Retinal pigment epithelial cell (primary cell): Measurements from ENCODE around the gene SERPINB7.

ENCODE experiments used
- DNase-seq: peaks from one replicate; pipeline ENCODE4 v3.0.0-alpha.2; 2010; ENCODE audit warnings: low read depth
- H3K4me3 ChIP-seq: 2 replicates; pipeline ENCODE4 v1.5.1; 2011; ENCODE audit warnings: mild to moderate bottlenecking, low read length, control low read depth, moderate library complexity
- TF ChIP-seq, protein P1 (sequence below): conservative IDR thresholded peaks from 2 replicates; pipeline ENCODE4 v1.5.1; 2011; ENCODE audit warnings: low read depth, low read length, control low read depth, inconsistent platforms

The SERPINB7 gene

GRCh38 chr18:63763831-63764600 lies 11.2 kb upstream of the SERPINB7 start:
- no peak overlapping the region for H3K4me3 ChIP-seq
- DNase-seq, result no peak
- TF ChIP-seq, protein P1, sequence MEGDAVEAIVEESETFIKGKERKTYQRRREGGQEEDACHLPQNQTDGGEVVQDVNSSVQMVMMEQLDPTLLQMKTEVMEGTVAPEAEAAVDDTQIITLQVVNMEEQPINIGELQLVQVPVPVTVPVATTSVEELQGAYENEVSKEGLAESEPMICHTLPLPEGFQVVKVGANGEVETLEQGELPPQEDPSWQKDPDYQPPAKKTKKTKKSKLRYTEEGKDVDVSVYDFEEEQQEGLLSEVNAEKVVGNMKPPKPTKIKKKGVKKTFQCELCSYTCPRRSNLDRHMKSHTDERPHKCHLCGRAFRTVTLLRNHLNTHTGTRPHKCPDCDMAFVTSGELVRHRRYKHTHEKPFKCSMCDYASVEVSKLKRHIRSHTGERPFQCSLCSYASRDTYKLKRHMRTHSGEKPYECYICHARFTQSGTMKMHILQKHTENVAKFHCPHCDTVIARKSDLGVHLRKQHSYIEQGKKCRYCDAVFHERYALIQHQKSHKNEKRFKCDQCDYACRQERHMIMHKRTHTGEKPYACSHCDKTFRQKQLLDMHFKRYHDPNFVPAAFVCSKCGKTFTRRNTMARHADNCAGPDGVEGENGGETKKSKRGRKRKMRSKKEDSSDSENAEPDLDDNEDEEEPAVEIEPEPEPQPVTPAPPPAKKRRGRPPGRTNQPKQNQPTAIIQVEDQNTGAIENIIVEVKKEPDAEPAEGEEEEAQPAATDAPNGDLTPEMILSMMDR, result no peak

DNA sequence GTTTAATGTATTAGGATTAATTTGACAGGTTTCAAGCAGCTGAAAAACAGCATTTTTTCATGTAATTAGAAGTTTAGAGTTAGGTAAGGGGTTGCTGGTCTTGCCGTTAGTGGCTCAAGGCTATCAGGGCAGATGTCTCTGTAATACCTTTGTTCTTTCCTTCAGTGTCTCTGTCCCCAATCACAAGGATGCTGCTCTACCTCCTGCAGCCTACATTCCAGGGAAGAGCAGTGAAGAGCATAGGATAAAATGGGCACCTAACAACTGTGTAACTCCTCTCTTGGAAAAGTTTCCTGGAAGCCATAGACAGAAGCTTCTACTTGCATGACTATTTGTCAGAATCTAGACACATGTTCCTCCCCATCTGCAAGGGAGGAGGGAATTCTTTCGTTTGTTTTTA lies 9.4 kb upstream of the SERPINB7 start:
- no peak overlapping the region for H3K4me3 ChIP-seq
- DNase-seq, result no peak
- TF ChIP-seq, protein P1, result no peak

GRCh38 chr18:63773551-63773950 lies 1.7 kb upstream of the SERPINB7 start:
- no peak overlapping the region for H3K4me3 ChIP-seq
- no peak for DNase-seq
- TF ChIP-seq, protein P1, result no peak

DNA sequence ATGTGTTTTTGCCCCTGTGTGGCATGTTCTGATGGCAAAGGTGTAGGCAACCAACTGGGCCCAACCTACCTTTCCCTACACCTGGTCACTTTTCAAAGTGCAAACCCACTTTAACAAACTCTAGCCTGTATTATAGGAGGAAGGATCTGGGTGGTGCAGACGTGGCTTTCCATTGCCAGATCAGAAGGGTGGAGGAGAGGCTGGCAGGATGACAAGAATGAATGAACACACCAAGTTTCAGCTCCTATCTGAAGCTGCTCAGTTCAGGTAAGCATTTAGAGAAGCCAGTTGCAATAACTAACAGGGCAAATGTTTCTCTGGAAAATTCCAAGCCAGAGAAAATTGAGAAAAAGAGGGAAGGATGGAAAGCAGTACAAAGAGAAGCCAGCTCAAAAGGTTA lies 707 bp upstream of the SERPINB7 start:
- DNase-seq, result no peak
- TF ChIP-seq, protein P1, result no peak
- no peak overlapping the region for H3K4me3 ChIP-seq

- TF ChIP-seq, protein P1, result no peak
- DNase-seq, result no peak
- no peak overlapping the region for H3K4me3 ChIP-seq
These were observed 4.2 kb downstream of the SERPINB7 start for GRCh38 chr18:63779386-63779785.

GRCh38 chr18:63783394-63783793 lies 8.2 kb downstream of the SERPINB7 start:
- TF ChIP-seq, protein P1, result no peak
- DNase-seq, result no peak

GRCh38 chr18:63784787-63785452 lies 9.7 kb downstream of the SERPINB7 start:
- DNase-seq, result no peak
- TF ChIP-seq, protein P1, result no peak

More at GRCh38 chr18:63783394-63783793, 8.2 kb downstream of the SERPINB7 start:
- H3K4me3 ChIP-seq, result no peak overlapping the region

More at GRCh38 chr18:63784787-63785452, 9.7 kb downstream of the SERPINB7 start:
- H3K4me3 ChIP-seq, result no peak overlapping the region
